ENCODE measurements around the gene CDSN.
"Not testable (repeated sequence)": the region's sequence is repeated elsewhere in the genome, so short reads cannot be mapped to it uniquely, and the experiment has no call there.

Gene CDSN

GRCh38 chr6:31120151-31120915 lies at the start of gene CDSN:
Gene CDSN (minus strand): TSS chr6:31120446. CDS start chr6:31120419, 27 bp downstream.
- no peak for DNase-seq (ENCODE audit: low read depth in 3 of 3)

- no peak for DNase-seq (ENCODE audit: low read depth in 3 of 3)
Observed at GRCh38 chr6:31169123-31169857, 49.0 kb upstream of the CDSN start.

GRCh38 chr6:31168606-31169005 lies 48.4 kb upstream of the CDSN start:
- DNase-seq (ENCODE audit: low read depth in 3 of 3), result no peak

GRCh38 chr6:31165986-31166385 lies 45.7 kb upstream of the CDSN start:
- no peak for DNase-seq (ENCODE audit: low read depth in 3 of 3)

- not testable (repeated sequence) for DNase-seq (ENCODE audit: low read depth in 3 of 3)
Observed at GRCh38 chr6:31165064-31165832, 45.0 kb upstream of the CDSN start.

- DNase-seq (ENCODE audit: low read depth in 3 of 3), result not testable (repeated sequence)
Observed at GRCh38 chr6:31164475-31165063, 44.3 kb upstream of the CDSN start.

GRCh38 chr6:31163922-31164321 lies 43.7 kb upstream of the CDSN start:
- DNase-seq (ENCODE audit: low read depth in 3 of 3), result no peak

- no peak for DNase-seq (ENCODE audit: low read depth in 3 of 3)
Observed at GRCh38 chr6:31162463-31163165, 42.4 kb upstream of the CDSN start.

GRCh38 chr6:31161216-31162126 lies 41.2 kb upstream of the CDSN start:
- DNase-seq (ENCODE audit: low read depth in 3 of 3), result no peak

- DNase-seq (ENCODE audit: low read depth in 3 of 3), result no peak
Observed at GRCh38 chr6:31158863-31159855, 38.9 kb upstream of the CDSN start.

- DNase-seq (ENCODE audit: low read depth in 3 of 3), result peak; percentile 97 to 100 (median 99)
Observed at GRCh38 chr6:31158140-31158862, 38.1 kb upstream of the CDSN start, which contains the start of gene TCF19. Gene TCF19 (plus strand): TSS chr6:31158589. CDS start chr6:31159470, 881 bp downstream.

GRCh38 chr6:31157513-31158139 lies 37.4 kb upstream of the CDSN start, which contains the start of gene CCHCR1:
Gene CCHCR1 (minus strand): TSS chr6:31157802. CDS start chr6:31157600, 202 bp downstream.
- no peak for DNase-seq (ENCODE audit: low read depth in 3 of 3)

GRCh38 chr6:31156641-31157040 lies 36.4 kb upstream of the CDSN start:
- DNase-seq (ENCODE audit: low read depth in 3 of 3), result no peak

GRCh38 chr6:31154436-31154835 lies 34.2 kb upstream of the CDSN start:
- DNase-seq (ENCODE audit: low read depth in 3 of 3), result no peak

GRCh38 chr6:31152781-31153180 lies 32.5 kb upstream of the CDSN start:
- no peak for DNase-seq (ENCODE audit: low read depth in 3 of 3)

- DNase-seq (ENCODE audit: low read depth in 3 of 3), result no peak
Observed at GRCh38 chr6:31149827-31150447, 29.7 kb upstream of the CDSN start.

- DNase-seq (ENCODE audit: low read depth in 3 of 3), result no peak
Observed at GRCh38 chr6:31145386-31145785, 25.1 kb upstream of the CDSN start.
